Dermis microvascular lymphatic vessel endothelial cell (primary cell): ENCODE data around the gene ARHGEF7. TPM values are rescaled to one million over a fixed set of nuclear protein-coding genes. Genes with fewer than 3 reads are reported as not detected.

Experiments used
- DNase-seq, 2 donors: peaks; one replicate each; pipeline versions ENCODE4 v3.0.0 to v3.0.0-alpha.2; 2010; ENCODE audit warnings: low read depth in 2 of 2
- total RNA-seq: library from RNA; depleted of rRNA; stranded (reverse); fragments of >200 nt; gene quantifications from 2 replicates; pipeline ENCODE4 v1.2.1, GENCODE V29; 2014

Gene ARHGEF7
- total RNA-seq, 1 donor from 2014 or later, result 250 TPM

DNA sequence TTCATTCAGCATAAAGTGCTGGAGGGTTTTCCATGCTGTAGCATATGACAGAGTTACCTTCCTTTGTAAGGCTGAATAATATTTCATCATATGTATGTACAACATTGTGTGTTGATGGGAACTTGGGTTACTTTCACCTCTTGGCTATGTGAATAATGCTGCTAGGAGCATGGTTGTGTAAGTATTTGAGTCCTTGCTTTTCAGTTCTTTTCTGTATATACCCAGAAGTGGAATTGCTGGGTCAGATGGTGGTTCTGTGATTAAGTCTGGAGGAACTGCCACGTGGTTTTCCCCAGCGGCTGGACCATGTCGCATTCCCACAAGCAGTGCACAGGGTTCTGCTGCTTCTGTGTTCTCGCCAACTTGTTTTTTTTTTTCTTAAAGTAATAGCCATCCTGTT is 104.2 kb downstream of the ARHGEF7 start:
- no peak for DNase-seq

GRCh38 chr13:111219950-111220349 is 104.8 kb downstream of the ARHGEF7 start:
- no peak for DNase-seq

DNA sequence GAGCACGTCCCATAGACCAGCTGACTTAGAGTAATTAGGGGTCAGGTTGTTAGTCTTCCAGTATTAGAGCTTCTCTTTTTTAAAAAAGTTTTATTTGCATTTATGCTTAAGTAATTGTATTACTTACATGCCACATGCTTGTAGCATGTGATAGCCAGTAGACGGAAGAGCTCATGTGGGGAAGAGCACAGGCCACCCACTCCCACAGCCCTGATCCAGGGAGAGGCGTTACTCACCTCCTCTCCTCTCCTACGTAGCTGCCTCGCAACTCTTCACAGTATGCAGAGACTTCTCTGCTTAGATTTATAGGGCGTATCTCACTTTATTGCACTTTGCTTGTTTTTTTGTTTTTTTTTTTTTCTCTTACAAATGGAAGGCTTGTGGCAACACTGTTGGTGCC is 110.1 kb downstream of the ARHGEF7 start:
- no peak for DNase-seq

- no peak for DNase-seq
These were observed 110.9 kb downstream of the ARHGEF7 start for GRCh38 chr13:111225810-111226546.

DNA sequence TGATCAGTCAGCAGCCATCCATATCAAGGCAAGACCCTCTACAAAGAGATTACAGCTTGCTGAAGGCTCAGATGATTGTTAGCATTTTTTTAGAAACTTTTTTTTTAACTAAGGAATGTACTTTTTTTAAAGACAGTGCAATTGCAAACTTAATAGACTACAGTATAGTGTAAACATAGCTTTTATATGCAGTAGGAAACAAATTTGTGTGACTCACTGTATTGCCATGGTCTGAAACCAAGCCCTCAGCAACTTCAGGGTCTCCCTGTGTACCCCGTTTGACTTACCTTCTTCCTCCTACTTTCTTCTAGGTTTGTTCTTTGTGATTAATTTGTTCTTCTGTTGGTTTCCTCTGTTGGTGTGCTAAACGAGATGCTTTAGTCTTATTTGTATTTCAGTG is 112.3 kb downstream of the ARHGEF7 start:
- no peak for DNase-seq

GRCh38 chr13:111228262-111229144 is 113.4 kb downstream of the ARHGEF7 start:
- DNase-seq, result no peak

DNA sequence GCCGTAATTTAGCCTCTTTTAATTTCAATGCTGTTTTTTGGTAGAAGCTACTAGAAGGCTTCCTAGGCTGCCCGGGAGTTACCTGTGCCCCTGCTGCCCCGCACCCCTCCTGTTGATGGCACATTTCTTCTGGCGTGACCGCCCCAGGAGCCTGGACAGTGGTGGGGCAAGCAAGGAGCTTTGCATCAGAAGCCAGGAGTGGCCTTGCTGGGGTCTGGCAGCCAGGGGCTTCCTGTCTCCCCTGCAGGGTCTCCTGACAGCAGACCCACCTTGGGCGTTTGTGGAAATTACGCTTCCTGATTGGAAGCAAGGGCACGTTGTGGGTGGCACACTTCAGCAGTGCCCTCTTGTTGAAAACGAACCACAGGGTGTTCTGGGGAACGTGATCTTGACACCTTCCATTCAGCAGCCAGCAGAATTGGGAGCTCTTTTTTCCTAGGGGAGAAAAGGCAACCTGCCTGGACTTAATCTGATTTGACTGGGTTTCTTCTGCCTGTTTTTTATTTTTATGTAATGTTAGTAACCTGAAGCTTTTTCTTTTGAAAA is 115.3 kb downstream of the ARHGEF7 start:
- no peak for DNase-seq

- DNase-seq, result no peak
These were observed 117.1 kb downstream of the ARHGEF7 start for GRCh38 chr13:111232191-111232590.

DNA sequence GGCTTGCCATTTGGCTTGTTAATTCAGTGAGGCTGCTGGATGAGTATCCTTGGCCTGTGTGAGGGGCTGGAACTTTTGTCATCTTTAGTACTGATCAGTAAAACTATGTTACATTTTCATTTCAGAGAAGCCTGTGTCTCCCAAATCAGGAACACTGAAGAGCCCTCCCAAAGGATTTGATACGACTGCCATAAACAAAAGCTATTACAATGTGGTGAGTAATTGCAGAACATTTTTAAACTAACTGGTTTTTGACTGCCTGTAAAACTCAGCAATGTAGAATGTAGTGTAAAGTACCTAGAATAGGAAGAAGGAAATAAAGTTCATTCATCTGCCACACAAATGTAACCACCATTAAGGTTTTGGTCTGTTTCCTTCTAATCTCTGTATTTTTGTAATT is 118.0 kb downstream of the ARHGEF7 start:
- DNase-seq, result no peak

- no peak for DNase-seq
These were observed 124.9 kb downstream of the ARHGEF7 start for GRCh38 chr13:111239764-111240670.

GRCh38 chr13:111241006-111241755 is 126.1 kb downstream of the ARHGEF7 start:
- no peak for DNase-seq

- no peak for DNase-seq
These were observed 126.8 kb downstream of the ARHGEF7 start for GRCh38 chr13:111241862-111242261.

DNA sequence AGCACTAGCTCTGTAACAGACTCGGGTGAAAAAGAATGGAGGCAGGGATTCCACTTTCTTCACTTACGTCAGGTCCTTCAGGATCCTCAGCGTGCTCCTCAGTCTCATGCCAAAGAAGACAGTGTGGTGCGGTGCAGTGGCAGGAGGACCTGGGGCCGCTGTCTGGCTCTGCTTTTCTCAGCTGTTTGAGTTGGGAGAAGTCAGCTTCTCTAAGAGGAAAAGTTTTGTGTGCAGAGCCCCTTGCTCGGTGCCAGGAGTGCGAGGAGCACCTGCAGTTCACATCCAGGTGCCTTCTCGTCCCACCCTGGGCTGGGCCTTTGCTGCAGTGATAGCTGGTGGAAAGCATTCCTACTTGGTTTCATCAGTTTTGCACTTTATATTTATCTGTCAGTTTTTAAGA is 127.5 kb downstream of the ARHGEF7 start:
- DNase-seq, result no peak

- no peak for DNase-seq
These were observed 128.9 kb downstream of the ARHGEF7 start for GRCh38 chr13:111243981-111244380.

GRCh38 chr13:111245576-111246384 is 130.7 kb downstream of the ARHGEF7 start:
- DNase-seq, result no peak

DNA sequence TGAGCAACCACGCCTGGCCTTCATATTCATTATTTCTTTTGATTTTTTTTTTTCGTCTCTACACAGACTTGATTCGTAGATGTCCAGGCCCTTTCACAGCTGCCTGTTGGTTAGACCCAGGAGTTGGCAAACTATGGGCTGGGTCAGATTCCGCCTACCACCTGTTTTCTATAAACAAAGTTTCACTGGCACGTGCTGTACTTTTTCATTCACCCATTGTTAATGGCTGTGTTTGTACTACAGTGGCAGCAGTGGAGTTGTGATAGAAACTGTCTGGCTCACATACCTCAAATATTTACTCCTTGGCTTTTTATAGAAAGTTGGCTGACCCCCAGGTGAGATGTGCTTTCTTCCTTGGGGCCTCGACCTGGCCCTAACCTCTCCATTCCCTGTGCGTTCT is 132.4 kb downstream of the ARHGEF7 start:
- DNase-seq, result no peak

GRCh38 chr13:111248822-111249221 is 133.7 kb downstream of the ARHGEF7 start:
- DNase-seq, result no peak

- DNase-seq, result no peak
These were observed 134.7 kb downstream of the ARHGEF7 start for GRCh38 chr13:111249637-111250360.
